B cell (primary cell): ENCODE data around the gene ANKRD33B. TPM values are rescaled to one million over a fixed set of nuclear protein-coding genes. Genes with fewer than 3 reads are reported as not detected.

Source experiments
- ATAC-seq: fragments of 200-7000 bp; cut with Tn5 transposase; one replicate; pipeline ENCODE4 v1.10.0; 2021; ENCODE audit warnings: low read depth, mild to moderate bottlenecking, moderate number of reproducible peaks, moderate library complexity
- CTCF ChIA-PET: fragments of 350-600 bp; sonication (Branson Sonifier 250); formaldehyde crosslinking; loops from one replicate; lab custom pipeline; 2021; ENCODE audit warnings: antibody characterized with exemption, inconsistent platforms; lab: Charles Lee
- POLR2A ChIA-PET: fragments of 350-600 bp; sonication (Branson Sonifier 250); formaldehyde crosslinking; loops from one replicate; lab custom pipeline; 2021; ENCODE audit warnings: antibody characterized with exemption; lab: Charles Lee
- DNase-seq: peaks from one replicate; pipeline ENCODE4 v3.0.0; 2013
- H2AFZ ChIP-seq: 2 replicates; pipeline ENCODE4 v1.6.1; 2012; ENCODE audit warnings: mild to moderate bottlenecking, low read depth, low read length; ENCODE audit not compliant: insufficient read depth, poor library complexity, severe bottlenecking
- H3K27ac ChIP-seq, 2 donors: 1 replicate in 1 of 2; 2 replicates in 1 of 2; pipeline ENCODE4 v1.5.1; 2012 to 2013; ENCODE audit warnings: low read length in 2 of 2, mild to moderate bottlenecking in 2 of 2, moderate library complexity in 1 of 2
- H3K27me3 ChIP-seq, 4 experiments: fragments of 200-600 bp in 1 of 4; sonication (generic) in 1 of 4; replicated peaks in 1 of 4; 1 replicate in 2 of 4; 2 replicates in 2 of 4; pipeline versions ENCODE4 v1.6.1 to v1.7.0; 2013 to 2016; ENCODE audit warnings: low read length in 3 of 4, mild to moderate bottlenecking in 2 of 4, mixed read lengths in 1 of 4, moderate library complexity in 1 of 4; ENCODE audit not compliant: insufficient read depth in 4 of 4, control insufficient read depth in 3 of 4; ENCODE audit errors: control extremely low read depth in 1 of 4
- H3K36me3 ChIP-seq, 2 experiments: replicated peaks in 1 of 2; 1 replicate in 1 of 2; 2 replicates in 1 of 2; pipeline versions ENCODE4 v1.6.1 to v1.7.1; 2013; ENCODE audit warnings: low read length in 1 of 2; ENCODE audit not compliant: insufficient read depth in 2 of 2, control insufficient read depth in 1 of 2; ENCODE audit errors: control extremely low read depth in 1 of 2, extremely low read depth in 1 of 2
- H3K4me1 ChIP-seq, 2 donors: fragments of 200-600 bp in 1 of 2; sonication (generic) in 1 of 2; 1 replicate in 1 of 2; 2 replicates in 1 of 2; pipeline versions ENCODE4 v1.5.1 to v1.6.1; 2013 to 2017; ENCODE audit warnings: low read length in 2 of 2; ENCODE audit not compliant: control insufficient read depth in 2 of 2, insufficient read depth in 2 of 2
- H3K4me2 ChIP-seq: replicated peaks from 2 replicates; pipeline ENCODE3; 2012; ENCODE audit warnings: mild to moderate bottlenecking, low read depth, low read length; ENCODE audit not compliant: poor library complexity, severe bottlenecking
- H3K4me3 ChIP-seq, 5 experiments: fragments of 200-600 bp in 1 of 5; sonication (generic) in 1 of 5; 1 replicate in 3 of 5; 2 replicates in 2 of 5; pipeline versions ENCODE4 v1.5.1 to v1.7.0; 2011 to 2016; ENCODE audit warnings: low read length in 4 of 5, mild to moderate bottlenecking in 4 of 5, low read depth in 2 of 5, control low read depth in 1 of 5, moderate library complexity in 1 of 5; ENCODE audit not compliant: insufficient read depth in 1 of 5; ENCODE audit errors: control extremely low read depth in 1 of 5, extremely low read depth in 1 of 5
- H3K79me2 ChIP-seq: fragments of 200-600 bp; sonication (generic); one replicate; pipeline ENCODE4 v1.6.0; 2016; ENCODE audit warnings: low read length; ENCODE audit not compliant: control insufficient read depth, insufficient read depth
- H3K9ac ChIP-seq: fragments of 200-600 bp; sonication (generic); 2 replicates; pipeline ENCODE4 v1.6.1; 2017; ENCODE audit warnings: mild to moderate bottlenecking, low read length, moderate library complexity
- H3K9me3 ChIP-seq, 3 donors: one replicate each; pipeline versions ENCODE4 v1.6.1 to v1.7.1; 2013; ENCODE audit warnings: low read length in 2 of 3; ENCODE audit not compliant: control insufficient read depth in 2 of 3, insufficient read depth in 1 of 3; ENCODE audit errors: control extremely low read depth in 1 of 3
- H4K20me1 ChIP-seq: 2 replicates; pipeline ENCODE4 v1.6.0; 2012; ENCODE audit warnings: mild to moderate bottlenecking, low read length; ENCODE audit not compliant: insufficient read depth, control insufficient read depth, poor library complexity, severe bottlenecking
- H3K27ac Mint-ChIP-seq: one replicate; pipeline ENCODE4 v1.8.0; 2021; ENCODE audit warnings: mixed read lengths
- H3K27me3 Mint-ChIP-seq: one replicate; pipeline ENCODE4 v1.8.0; 2021; ENCODE audit warnings: mixed read lengths
- H3K4me1 Mint-ChIP-seq: one replicate; pipeline ENCODE4 v1.8.0; 2021; ENCODE audit warnings: mixed read lengths
- H3K4me3 Mint-ChIP-seq: one replicate; pipeline ENCODE4 v1.8.0; 2021; ENCODE audit warnings: mixed read lengths
- H3K9me3 Mint-ChIP-seq: one replicate; pipeline ENCODE4 v1.8.0; 2022; ENCODE audit warnings: mixed read lengths; ENCODE audit not compliant: insufficient read depth
- EZH2 ChIP-seq: IDR thresholded peaks from 2 replicates; pipeline ENCODE4 v1.6.1; 2012; ENCODE audit warnings: borderline replicate concordance, low read depth, mild to moderate bottlenecking, moderate library complexity, low read length; ENCODE audit not compliant: insufficient read depth, poor library complexity, severe bottlenecking
- WGBS: methylation state at CpG from one replicate; pipeline ENCODE4 v1.1.5; 2013; ENCODE audit warnings: missing lambda C conversion rate; ENCODE audit not compliant: insufficient coverage; 5-methylcytosine and 5-hydroxymethylcytosine counted together
- intact Hi-C: fragments of 100-400 bp; cut with micrococcal nuclease; formaldehyde crosslinking; loops from one replicate; pipeline ENCODE4 v1.10.0; 2022
- polyA plus RNA-seq: library from polyadenylated mRNA; depleted of rRNA; stranded (reverse); fragments of >200 nt; gene quantifications from 2 replicates; pipeline ENCODE4 v1.2.3, GENCODE V29; 2012
- total RNA-seq, 2 donors: library from RNA; stranded (reverse); fragments of 120-200 nt in 1 of 2; gene quantifications; 1 replicate in 1 of 2; 2 replicates in 1 of 2; pipeline versions ENCODE4 v1.2.3 to v1.2.4, GENCODE V29; 2013 to 2022
- TF ChIP-seq, protein P1 (sequence below): fragments of 200-600 bp; IDR thresholded peaks from one replicate; pipeline ENCODE4 v1.8.0; 2022; ENCODE audit warnings: antibody characterized with exemption, mild to moderate bottlenecking

The ANKRD33B gene
- total and polyA plus RNA-seq, 2 donors (not counting 1 experiment from before 2014, with no cell fraction given), result 2.9 to 23.4 TPM

DNA sequence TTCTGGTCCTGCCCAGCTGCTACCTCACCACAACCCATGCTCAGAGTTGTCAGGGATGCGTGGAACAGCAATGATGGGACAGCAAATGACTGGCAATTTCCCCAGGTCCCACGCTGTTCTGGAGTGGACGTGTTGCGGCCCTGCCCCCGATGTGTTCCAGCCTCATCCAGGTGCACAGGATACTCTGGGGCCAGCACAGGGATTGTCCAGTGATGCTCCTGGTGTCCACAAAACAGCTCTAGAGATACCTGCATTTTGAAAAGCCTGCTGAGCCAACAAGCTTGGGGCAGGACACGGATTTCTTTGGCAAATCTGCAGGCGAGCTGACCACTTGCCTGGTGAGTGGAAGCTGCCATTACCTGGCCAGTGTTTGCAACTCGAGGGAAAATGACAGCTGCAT is 88.7 kb downstream of the ANKRD33B start:
- H4K20me1 ChIP-seq, result no peaks in the 10 kb centered on the region
- ATAC-seq (no peak), DNase-seq (no peak)
- no peaks in the 10 kb centered on the region for H3K9me3 ChIP-seq
- no peak overlapping the region for H3K27ac Mint-ChIP-seq
- H3K27ac ChIP-seq, result no peak overlapping the region
- H2AFZ ChIP-seq, result no peak overlapping the region
- peaks cover 2 to 24% of the 10 kb centered on the region in 2 experiments for H3K36me3 ChIP-seq
- CTCF ChIA-PET, result interaction anchor here (1.5 kb wide), 2 partner anchors 8 to 200 kb away, joined by 4 to 6 read pairs; no protein-coding TSS in a partner anchor
- no peak overlapping the region for H3K4me2 ChIP-seq
- no peaks in the 10 kb centered on the region for H3K4me1 ChIP-seq
- intact Hi-C loops, result no loop called here
- no peak overlapping the region for H3K4me3 Mint-ChIP-seq
- POLR2A ChIA-PET, result no interaction called here
- H3K27me3 Mint-ChIP-seq, result no peaks in the 10 kb centered on the region
- no peak overlapping the region for H3K4me3 ChIP-seq
- no peaks in the 10 kb centered on the region for H3K9me3 Mint-ChIP-seq
- no peak overlapping the region for H3K9ac ChIP-seq
- TF ChIP-seq, protein P1, sequence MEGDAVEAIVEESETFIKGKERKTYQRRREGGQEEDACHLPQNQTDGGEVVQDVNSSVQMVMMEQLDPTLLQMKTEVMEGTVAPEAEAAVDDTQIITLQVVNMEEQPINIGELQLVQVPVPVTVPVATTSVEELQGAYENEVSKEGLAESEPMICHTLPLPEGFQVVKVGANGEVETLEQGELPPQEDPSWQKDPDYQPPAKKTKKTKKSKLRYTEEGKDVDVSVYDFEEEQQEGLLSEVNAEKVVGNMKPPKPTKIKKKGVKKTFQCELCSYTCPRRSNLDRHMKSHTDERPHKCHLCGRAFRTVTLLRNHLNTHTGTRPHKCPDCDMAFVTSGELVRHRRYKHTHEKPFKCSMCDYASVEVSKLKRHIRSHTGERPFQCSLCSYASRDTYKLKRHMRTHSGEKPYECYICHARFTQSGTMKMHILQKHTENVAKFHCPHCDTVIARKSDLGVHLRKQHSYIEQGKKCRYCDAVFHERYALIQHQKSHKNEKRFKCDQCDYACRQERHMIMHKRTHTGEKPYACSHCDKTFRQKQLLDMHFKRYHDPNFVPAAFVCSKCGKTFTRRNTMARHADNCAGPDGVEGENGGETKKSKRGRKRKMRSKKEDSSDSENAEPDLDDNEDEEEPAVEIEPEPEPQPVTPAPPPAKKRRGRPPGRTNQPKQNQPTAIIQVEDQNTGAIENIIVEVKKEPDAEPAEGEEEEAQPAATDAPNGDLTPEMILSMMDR, result no peak
- TF ChIP-seq EZH2, result no peak
- H3K27me3 ChIP-seq, result no peaks in the 10 kb centered on the region
- H3K79me2 ChIP-seq, result peaks cover 24% of the 10 kb centered on the region
- peaks cover 4% of the 10 kb centered on the region for H3K4me1 Mint-ChIP-seq
- WGBS, result 98% methylated on average over 8 of the region's 8 CpGs

DNA sequence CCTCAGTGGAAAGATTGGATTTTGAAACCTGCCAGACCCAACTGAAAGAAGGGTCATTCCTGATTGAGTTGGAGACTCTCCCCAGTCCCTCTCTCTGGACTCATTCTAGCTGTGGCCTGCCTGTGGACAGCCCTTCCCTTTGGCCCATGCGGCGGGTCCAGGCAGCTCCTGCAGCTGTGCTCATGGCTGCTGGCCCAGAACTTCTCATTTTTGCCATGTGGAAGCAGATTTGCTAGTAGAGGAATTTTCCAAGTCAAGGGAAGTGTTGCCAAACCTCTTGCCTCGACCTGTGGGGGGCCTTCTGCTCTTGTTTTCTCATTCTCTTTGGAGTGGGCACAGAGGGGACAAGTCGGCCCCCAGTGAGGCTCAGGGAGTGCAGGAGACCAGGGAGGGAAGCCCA is 89.2 kb downstream of the ANKRD33B start:
- H3K4me3 Mint-ChIP-seq, result no peak overlapping the region
- no peak for DNase-seq
- Histone ChIP-seq H4K20me1 (no peaks in the 10 kb centered on the region), H3K79me2 (peaks cover 20% of the 10 kb centered on the region), H3K4me2 (no peak overlapping the region), H3K9me3 (no peaks in the 10 kb centered on the region), H2AFZ (no peak overlapping the region), H3K4me3 (no peak overlapping the region), H3K9ac (no peak overlapping the region), H3K27me3 (no peaks in the 10 kb centered on the region), H3K36me3 (peaks cover 2 to 24% of the 10 kb centered on the region in 2 experiments), H3K27ac (no peak overlapping the region), H3K4me1 (no peaks in the 10 kb centered on the region)
- H3K9me3 Mint-ChIP-seq, result no peaks in the 10 kb centered on the region
- peak overlapping the region; percentile 32 for H3K27ac Mint-ChIP-seq
- intact Hi-C loops, result no loop called here
- 93% methylated on average over 4 of the region's 4 CpGs for WGBS
- TF ChIP-seq, protein P1, result no peak
- TF ChIP-seq EZH2, result no peak
- ChIA-PET POLR2A (no interaction called here), CTCF (interaction anchor here (1.5 kb wide), 2 partner anchors 9 to 201 kb away, joined by 4 to 6 read pairs; no protein-coding TSS in a partner anchor)
- no peak for ATAC-seq
- no peaks in the 10 kb centered on the region for H3K27me3 Mint-ChIP-seq
- H3K4me1 Mint-ChIP-seq, result peaks cover 4% of the 10 kb centered on the region
